Lower leg skin (tissue), 4 donors: ENCODE results near the gene ATP13A4. TPM values are rescaled to one million over a fixed set of nuclear protein-coding genes. Genes with fewer than 3 reads are reported as not detected.

Experiments
- DNase-seq, 2 donors: peaks; one replicate each; pipeline ENCODE4 v3.0.0-alpha.2; 2019; ENCODE audit warnings: low spot score in 2 of 2
- H3K4me3 ChIP-seq: fragments of 200-600 bp; sonication (generic); 2 replicates; pipeline ENCODE4 v1.5.1; 2017; ENCODE audit warnings: mild to moderate bottlenecking, low read depth; ENCODE audit not compliant: poor library complexity, severe bottlenecking
- CTCF ChIP-seq, 3 donors: fragments of 450-650 bp; IDR thresholded peaks; one replicate each; pipeline ENCODE4 v1.5.1; 2016; ENCODE audit warnings: antibody characterized with exemption in 3 of 3, mild to moderate bottlenecking in 3 of 3, moderate library complexity in 2 of 3
- POLR2A ChIP-seq, 2 donors: fragments of 450-650 bp; IDR thresholded peaks; one replicate each; pipeline ENCODE4 v1.6.1; 2016 to 2017; ENCODE audit warnings: antibody characterized with exemption in 2 of 2, mild to moderate bottlenecking in 1 of 2, moderate library complexity in 1 of 2
- WGBS, 2 donors: methylation state at CpG; one replicate each; pipeline ENCODE4 v1.1.5; 2018; 5-methylcytosine and 5-hydroxymethylcytosine counted together
- intact Hi-C: fragments of 100-400 bp; cut with DNase I; formaldehyde crosslinking; loops from one replicate; pipeline ENCODE4 v1.15.0; 2023; ENCODE audit warnings: low total_unique reads
- total RNA-seq, 4 donors: library from RNA; depleted of rRNA; stranded (reverse); fragments of >200 nt; gene quantifications; one replicate each; pipeline ENCODE4 v1.1.0, GENCODE V29; 2016

The ATP13A4 gene
- total RNA-seq, 4 donors from 2014 or later: 29.9 to 44.9 (median 41.5) TPM

GRCh38 chr3:193593668-193594030 is 39.0 kb upstream of the ATP13A4 start:
- 1% methylated on average over 11 of the region's 11 CpGs for WGBS, 2 donors
- DNase-seq: no peak
- intact Hi-C loops: no loop called here

DNA sequence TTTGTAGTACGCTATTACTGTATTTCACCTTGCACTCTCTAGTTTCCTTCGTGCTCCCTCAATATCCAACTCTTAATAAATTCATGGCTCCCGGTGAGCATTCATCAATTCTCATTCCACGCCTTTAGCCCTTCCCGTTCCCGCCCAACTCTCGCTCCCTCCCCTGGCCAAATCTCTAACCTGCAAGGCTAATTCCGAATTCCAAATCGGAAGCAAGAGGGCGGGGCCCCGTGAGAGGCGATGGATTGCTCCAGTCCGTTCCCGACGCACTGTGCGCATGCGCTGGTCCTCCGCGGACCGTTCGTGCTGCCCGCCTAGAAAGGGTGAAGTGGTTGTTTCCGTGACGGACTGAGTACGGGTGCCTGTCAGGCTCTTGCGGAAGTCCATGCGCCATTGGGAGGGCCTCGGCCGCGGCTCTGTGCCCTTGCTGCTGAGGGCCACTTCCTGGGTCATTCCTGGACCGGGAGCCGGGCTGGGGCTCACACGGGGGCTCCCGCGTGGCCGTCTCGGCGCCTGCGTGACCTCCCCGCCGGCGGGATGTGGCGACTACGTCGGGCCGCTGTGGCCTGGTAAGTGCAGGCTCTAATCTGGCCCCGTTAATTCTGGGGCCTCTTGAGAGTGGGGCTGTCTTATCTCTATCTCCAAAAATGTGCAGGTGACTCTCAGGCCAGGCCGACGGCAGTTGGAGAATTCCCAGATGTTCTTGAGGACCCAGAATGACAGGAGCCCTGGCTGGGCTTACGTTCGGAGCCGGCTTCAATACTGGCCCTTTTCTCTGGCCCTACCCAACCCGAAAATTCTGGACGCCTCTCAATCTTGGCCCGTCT is 38.4 kb upstream of the ATP13A4 start, which contains the start of gene OPA1:
TSS of gene OPA1 (plus strand) at position 368 of the 827 bp plus-strand sequence. CDS start at position 538, 170 bp downstream.
- TF ChIP-seq POLR2A (IDR thresholded peaks at IDR 0.05) (no peak), CTCF (IDR thresholded peaks at IDR 0.05) (no peak)
- intact Hi-C loops: no loop called here
- DNase-seq: peak; percentile 95 to 99
- peak within 1 kb of the TSS; percentile 90 for H3K4me3 ChIP-seq
- WGBS, 2 donors: 1% methylated on average over 42 to 43 of the region's 55 CpGs

More at GRCh38 chr3:193593668-193594030, 39.0 kb upstream of the ATP13A4 start:
- TF ChIP-seq POLR2A (IDR thresholded peaks at IDR 0.05) (no peak), CTCF (IDR thresholded peaks at IDR 0.05) (no peak)
- peak overlapping the region; percentile 90 for H3K4me3 ChIP-seq

- intact Hi-C loops: no loop called here
- DNase-seq: no peak
- 54 to 68% methylated on average over 6 of the region's 6 CpGs for WGBS, 2 donors
Measured at GRCh38 chr3:193590088-193590856, 35.6 kb upstream of the ATP13A4 start.

DNA sequence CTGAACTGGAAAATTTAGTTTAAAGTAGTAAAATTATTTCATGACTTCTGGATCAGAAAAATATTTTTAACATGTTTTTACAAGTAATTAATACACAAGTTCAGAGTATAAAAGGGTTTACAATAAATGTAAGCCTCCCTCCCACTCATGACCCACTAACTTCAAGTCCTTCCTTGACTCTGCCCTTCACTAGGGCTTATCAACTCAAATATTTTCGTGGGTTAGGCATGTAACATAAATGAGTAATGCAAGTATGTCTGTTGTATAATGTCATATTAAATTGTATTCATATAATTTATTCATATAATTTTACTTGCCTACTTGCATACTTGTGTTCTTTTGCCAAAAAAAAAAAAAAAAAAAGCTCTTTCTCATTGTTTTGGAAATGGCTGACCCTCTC is 34.9 kb upstream of the ATP13A4 start:
- H3K4me3 ChIP-seq: no peak overlapping the region
- intact Hi-C loops: no loop called here
- no peak for DNase-seq
- 40 to 49% methylated on average over 1 of the region's 1 CpG for WGBS, 2 donors
- TF ChIP-seq POLR2A (IDR thresholded peaks at IDR 0.05): no peak
- TF ChIP-seq CTCF (IDR thresholded peaks at IDR 0.05): no peak

More at GRCh38 chr3:193590088-193590856, 35.6 kb upstream of the ATP13A4 start:
- H3K4me3 ChIP-seq: no peak overlapping the region
- no peak for TF ChIP-seq CTCF (IDR thresholded peaks at IDR 0.05)
- no peak for TF ChIP-seq POLR2A (IDR thresholded peaks at IDR 0.05)

DNA sequence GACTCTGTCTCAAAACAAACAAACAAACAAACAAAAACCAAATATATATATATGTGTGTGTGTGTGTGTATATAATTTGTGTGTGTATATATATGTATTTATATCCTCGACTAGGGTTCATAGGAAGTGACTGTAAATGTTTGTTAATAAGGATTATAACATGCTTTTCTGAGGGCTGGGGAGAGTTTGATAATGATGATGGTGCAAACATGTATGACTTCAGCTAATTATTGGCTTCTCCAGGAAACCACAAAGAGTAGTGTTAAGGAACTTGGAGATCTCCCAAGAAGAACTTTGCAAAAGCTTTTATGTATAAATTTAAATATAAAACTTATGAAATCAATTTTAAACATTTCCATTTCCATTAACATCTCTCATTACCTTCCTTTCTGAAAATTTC is 34.4 kb upstream of the ATP13A4 start:
- no peak overlapping the region for H3K4me3 ChIP-seq
- intact Hi-C loops: no loop called here
- TF ChIP-seq POLR2A (IDR thresholded peaks at IDR 0.05) (no peak), CTCF (IDR thresholded peaks at IDR 0.05) (no peak)
- 42 to 63% methylated on average over 1 of the region's 1 CpG for WGBS, 2 donors
- no peak for DNase-seq
